GM19397 (cell line): ENCODE results near the gene MYBPHL.

Source experiments
- ATAC-seq: cut with Tn5 transposase; IDR thresholded peaks from one replicate; pipeline ENCODE4 v1.9.1; 2021; ENCODE audit warnings: mild to moderate bottlenecking, moderate library complexity; ENCODE audit not compliant: unreplicated experiment

MYBPHL gene

GRCh38 chr1:109306832-109307273 lies at the start of gene MYBPHL:
Gene MYBPHL (minus strand): TSS chr1:109307011. CDS start chr1:109306991, 20 bp downstream.
- ATAC-seq: no peak

GRCh38 chr1:109356505-109356904 lies 49.7 kb upstream of the MYBPHL start:
- ATAC-seq: no peak

GRCh38 chr1:109354929-109355328 lies 48.1 kb upstream of the MYBPHL start:
- no peak for ATAC-seq

DNA sequence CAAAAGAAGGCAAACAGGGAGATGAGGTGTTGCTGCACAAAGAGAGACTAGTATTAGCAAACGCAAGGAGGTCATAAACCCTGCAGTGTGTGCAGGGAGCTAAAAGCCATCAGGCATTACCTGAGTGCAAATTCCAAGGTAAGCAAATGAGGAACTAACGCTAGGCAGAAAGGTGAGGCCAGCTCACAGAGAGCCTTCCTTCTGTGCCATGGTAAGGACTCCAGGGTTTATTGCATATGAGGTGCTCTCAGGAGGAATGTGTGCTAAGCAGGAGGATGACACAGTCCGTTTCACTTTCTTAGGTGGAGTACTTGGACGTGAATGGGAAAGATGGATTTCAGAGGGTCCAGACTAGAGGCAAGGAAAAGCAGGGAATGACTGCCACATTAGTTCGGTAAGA lies 44.6 kb upstream of the MYBPHL start:
- ATAC-seq: no peak

DNA sequence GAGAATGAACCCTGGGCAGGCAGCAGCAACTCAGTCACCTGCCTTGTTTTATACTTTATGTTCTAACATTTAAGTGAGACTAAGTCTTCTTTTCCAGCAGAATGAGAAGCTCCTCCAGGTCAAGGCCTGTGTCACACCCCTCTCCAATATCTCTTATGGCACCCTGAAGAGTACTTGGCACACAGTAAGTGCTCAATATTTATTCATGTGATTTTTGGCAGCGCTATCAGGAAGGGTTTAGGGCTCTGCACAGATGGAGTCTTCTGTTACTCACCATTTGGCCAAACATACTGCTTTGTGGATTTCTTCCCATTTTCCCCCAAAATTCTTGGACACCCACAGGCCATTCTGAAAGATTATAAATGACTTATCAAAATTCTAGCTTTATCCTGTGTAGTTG lies 43.8 kb upstream of the MYBPHL start:
- no peak for ATAC-seq

DNA sequence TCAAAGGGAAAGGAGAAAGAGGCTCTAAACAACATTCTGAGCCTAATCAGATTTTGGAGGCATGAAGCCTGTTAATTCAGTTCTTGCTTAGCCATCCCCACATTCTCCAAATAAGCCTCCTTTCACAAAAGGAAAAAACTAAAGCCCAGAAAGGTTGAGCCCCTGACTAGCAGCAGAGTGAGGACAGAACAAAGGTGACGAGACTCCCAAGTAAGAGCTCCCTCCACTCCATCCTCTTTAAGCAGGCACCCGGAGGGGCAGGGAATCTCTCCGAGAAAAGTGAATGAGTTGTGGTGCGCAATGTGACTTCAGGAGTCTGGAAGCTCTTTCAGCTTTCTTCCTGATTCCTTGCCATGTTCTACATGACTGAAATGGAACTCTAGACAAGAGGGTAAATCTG lies 43.4 kb upstream of the MYBPHL start:
- no peak for ATAC-seq

- no peak for ATAC-seq
Measured at GRCh38 chr1:109347511-109347910, 40.7 kb upstream of the MYBPHL start.

GRCh38 chr1:109341944-109342930 lies 35.4 kb upstream of the MYBPHL start:
- no peak for ATAC-seq

GRCh38 chr1:109338608-109339007 lies 31.8 kb upstream of the MYBPHL start:
- no peak for ATAC-seq

DNA sequence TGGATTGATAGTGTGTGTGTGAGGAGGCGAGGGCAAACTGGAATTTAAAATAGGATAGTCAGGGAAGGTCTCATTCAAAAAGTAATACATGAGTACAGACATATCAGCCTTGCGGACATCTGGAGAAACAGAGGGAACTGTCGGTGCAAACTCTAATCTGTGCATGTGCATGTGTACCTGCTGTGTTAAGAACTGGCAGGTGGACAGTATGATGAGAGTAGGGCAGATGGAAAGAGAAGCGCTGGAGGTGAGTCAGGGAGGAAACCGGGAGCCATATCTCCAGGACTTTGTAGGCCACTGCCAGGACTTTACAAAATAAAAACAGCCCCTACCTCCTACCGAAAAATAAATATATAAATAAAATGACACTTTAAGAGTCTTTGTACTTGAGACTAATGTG lies 31.3 kb upstream of the MYBPHL start:
- ATAC-seq: no peak

- ATAC-seq: no peak
Measured at GRCh38 chr1:109335091-109335490, 28.3 kb upstream of the MYBPHL start.

GRCh38 chr1:109331113-109331512 lies 24.3 kb upstream of the MYBPHL start:
- no peak for ATAC-seq

DNA sequence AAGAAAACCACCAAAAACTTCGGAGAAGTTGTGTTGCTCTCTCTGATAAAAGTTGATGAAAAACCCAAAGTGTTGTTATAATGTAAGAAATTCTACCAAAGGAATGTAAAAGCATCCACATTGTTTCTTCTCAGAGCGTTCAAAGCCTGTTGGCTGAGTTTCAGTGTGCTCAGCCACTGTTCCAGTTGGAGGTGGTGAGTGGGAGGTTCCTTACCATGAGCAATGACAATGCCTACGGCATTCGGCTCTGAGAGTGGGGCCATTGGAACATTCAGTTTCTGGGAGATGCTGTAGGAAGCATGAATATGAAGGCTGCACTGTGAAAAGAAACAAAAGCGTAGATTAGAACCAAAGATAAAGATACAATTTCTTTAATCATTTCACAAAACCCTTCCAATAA lies 20.5 kb upstream of the MYBPHL start:
- ATAC-seq: no peak

DNA sequence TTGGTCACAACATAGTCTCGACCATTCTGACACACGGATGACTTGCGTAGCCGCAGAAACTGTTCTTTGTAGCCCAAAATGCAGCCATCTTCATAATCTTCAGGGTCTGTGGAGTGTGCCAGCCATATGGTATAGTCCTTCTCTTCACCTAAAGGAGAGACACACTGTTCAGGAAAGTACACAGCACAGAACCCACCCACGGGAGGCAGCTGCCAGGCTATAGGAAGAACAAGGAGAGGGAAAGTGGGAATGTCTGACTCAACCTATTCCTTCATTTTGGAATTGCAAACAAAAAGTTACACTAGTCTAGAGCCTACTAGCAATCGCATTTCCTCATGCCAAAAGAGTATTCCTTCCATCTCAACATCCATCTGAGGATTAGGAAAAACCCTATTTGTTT lies 16.2 kb upstream of the MYBPHL start:
- ATAC-seq: no peak

DNA sequence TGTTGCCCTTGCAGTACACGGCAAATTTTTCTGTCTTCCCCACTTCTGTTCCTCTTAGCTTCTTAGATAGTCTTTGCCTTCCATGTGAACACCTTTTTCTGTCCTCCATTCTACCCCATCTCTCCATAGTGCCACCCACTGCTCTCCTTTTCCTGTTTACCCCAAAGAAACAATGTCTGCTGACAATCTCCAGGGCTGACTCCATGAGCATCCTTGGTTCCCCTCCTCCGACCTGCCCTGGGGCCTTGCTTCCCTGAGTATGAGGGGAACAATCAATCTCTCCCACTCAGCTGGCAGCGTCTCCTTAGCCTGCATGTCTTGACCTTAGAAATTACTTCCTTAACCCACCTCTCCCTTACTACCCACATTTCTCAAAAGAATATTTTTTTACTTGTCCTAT lies 12.3 kb upstream of the MYBPHL start:
- ATAC-seq: no peak

- ATAC-seq: no peak
Measured at GRCh38 chr1:109316506-109316905, 9.7 kb upstream of the MYBPHL start.

DNA sequence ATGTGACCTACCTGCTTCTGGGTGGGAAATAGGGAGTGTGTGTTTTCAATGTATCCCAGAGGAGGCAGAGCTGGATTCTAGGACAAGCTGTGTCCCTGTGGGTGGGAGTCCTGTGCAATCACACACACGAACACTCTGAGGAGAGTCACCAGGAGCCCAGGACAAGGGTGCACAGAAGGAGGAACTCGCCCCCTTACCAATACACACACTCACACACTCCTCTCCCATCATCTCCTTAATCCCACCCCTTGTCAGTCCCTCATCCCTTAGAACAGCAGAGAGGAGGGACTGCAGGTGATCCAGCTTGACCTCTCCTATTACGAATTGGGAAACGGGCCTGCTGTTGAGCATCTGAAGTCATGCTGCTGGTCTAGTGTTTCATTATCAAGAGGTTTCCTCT lies 8.5 kb upstream of the MYBPHL start:
- ATAC-seq: no peak

DNA sequence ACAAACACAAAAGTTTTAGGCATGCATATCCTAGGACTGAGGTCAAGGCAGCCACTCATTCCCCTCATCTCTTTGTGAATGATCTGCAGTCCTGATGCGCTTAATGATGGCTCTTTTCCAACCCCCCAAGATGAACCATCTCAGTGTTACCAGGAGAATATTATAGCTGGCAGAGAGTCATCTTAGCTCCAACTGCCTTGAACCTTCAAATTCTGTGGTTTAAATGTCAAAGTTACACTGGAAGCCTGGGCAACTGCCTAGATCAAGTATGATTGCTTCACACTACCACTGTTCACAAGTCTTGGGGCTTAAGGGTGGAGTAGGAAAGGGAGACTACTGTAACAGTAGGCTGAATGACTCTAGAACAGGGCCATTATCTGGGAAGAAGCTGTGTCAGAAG lies 8.0 kb upstream of the MYBPHL start:
- ATAC-seq: no peak

GRCh38 chr1:109312978-109313775 lies 6.4 kb upstream of the MYBPHL start:
- ATAC-seq: no peak

DNA sequence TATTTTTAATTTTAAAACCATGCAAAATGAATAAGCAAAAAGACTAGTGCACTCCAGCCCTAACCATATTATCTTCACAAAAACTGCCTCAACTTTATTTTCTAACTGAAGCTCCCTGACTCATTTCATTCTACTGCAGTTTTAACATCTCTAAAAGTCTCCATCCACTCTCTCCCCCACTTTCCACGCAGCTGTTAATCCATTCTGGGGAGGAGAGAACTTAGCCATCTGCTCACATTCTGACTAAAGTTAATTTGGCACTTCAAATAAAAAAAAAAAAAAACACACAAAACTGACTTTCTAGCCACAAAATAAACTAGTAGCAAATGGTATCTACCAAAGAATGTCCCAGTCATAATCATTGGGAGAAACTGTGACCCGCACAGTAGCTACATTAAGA lies 5.4 kb upstream of the MYBPHL start:
- no peak for ATAC-seq

DNA sequence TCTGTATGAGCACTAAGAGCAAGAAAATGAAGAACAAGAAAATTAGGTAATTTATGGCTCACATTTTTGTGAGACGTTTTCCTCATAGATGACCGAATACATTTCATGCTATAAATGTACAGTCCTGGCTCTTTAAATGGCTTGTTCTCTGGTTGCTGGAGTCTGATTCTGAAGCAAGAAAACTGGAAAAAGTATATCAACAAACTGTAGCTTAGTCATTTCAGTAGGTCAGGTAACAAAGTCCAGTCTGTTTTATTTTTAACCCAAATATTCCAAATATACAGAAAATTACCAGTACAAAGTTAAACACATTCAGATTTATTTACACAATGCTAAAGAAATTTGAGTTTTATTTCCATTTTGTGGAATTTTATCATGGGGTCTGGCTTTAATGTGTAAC lies 2.5 kb upstream of the MYBPHL start:
- no peak for ATAC-seq
